C1 segment of cervical spinal cord (tissue), 14 donors: ENCODE measurements around the gene KRTCAP2.

Experiments
- DNase-seq, 14 donors: peaks; one replicate each; lab custom pipeline; 2025; lab: John Stamatoyannopoulos, UW

Gene KRTCAP2

DNA sequence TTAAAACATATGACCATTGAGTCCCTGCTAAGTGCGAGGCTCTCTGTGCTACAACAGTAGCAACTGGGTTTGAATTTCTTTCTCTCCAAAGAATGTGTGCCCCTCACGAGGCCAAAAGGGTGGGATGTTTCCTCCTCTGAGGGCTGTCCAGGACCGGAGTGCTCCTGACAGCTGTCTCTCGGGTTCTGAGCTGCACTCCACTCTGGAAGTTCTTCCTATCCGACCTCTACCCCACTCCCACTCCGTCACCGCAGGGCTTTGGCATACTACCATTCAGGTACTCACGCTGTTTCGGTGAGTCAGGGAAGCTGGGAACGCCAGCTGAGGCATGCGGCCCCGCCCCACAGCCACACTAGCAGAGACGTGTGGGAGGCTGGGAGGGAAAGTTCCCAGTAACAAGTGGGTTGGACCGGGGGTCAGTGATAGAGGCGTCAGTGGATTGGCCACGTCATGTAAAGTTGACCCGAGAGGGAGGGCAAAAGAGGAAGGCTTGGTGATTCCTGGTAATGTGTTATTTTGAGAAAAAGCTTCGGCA, 38.2 kb downstream of the KRTCAP2 start:
- DNase-seq, result peak in 8 of 14 donors; percentile 57 to 80 (median 65)

DNA sequence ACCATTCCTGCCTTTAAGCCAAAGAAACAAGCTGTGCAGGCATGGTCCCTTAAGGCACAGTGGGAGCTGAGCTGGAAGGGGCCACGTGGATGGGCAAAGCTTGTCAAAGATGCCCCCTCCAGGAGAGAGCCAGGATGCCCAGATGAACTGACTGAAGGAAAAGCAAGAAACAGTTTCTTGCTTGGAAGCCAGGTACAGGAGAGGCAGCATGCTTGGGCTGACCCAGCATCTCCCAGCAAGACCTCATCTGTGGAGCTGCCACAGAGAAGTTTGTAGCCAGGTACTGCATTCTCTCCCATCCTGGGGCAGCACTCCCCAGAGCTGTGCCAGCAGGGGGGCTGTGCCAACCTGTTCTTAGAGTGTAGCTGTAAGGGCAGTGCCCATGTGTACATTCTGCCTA, 38.8 kb downstream of the KRTCAP2 start:
- no peak for DNase-seq

DNA sequence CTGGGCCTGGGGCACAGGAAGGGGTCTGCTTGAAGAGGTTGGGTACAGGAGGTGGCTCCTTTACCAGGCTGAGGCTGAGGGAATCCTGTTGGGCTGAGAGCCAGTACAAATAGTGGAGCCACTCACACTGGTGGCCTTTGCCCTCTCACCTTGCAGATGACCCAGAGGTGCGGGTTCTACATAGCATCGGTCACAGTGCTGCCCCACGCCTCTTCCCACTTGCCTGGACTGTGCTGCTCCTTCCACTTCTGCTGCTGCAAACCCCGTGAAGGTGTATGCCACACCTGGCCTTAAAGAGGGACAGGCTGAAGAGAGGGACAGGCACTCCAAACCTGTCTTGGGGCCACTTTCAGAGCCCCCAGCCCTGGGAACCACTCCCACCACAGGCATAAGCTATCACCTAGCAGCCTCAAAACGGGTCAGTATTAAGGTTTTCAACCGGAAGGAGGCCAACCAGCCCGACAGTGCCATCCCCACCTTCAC, 39.3 kb downstream of the KRTCAP2 start:
- no peak for DNase-seq

DNA sequence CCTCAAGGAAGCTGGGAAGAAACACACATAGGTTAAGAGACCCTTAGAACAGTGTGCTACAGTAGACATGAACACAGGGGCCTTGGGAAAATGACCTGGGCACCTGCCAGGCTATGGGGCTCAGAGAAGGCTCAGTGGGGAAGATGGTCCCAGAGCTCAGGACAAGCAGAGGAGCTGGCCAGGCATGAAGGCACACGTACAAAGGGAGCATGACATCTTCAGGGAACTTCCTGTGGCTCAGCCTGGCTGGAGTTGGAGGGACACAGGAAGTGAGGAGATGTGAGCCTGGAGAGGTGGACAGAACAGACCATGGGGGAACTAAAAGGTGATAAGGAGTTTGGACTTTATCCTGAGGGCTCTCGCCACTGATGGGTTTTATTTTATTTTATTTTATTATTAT, 41.2 kb downstream of the KRTCAP2 start:
- no peak for DNase-seq

DNA sequence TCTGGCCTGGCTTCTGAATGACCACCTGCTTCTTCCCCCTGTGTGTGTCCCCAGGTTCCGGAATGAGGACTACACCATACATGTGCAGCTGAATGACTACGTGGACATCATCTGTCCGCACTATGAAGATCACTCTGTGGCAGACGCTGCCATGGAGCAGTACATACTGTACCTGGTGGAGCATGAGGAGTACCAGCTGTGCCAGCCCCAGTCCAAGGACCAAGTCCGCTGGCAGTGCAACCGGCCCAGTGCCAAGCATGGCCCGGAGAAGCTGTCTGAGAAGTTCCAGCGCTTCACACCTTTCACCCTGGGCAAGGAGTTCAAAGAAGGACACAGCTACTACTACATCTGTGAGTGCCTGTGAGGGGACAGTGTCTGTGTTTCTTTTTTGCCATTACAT, 41.8 kb downstream of the KRTCAP2 start:
- DNase-seq, result no peak

DNA sequence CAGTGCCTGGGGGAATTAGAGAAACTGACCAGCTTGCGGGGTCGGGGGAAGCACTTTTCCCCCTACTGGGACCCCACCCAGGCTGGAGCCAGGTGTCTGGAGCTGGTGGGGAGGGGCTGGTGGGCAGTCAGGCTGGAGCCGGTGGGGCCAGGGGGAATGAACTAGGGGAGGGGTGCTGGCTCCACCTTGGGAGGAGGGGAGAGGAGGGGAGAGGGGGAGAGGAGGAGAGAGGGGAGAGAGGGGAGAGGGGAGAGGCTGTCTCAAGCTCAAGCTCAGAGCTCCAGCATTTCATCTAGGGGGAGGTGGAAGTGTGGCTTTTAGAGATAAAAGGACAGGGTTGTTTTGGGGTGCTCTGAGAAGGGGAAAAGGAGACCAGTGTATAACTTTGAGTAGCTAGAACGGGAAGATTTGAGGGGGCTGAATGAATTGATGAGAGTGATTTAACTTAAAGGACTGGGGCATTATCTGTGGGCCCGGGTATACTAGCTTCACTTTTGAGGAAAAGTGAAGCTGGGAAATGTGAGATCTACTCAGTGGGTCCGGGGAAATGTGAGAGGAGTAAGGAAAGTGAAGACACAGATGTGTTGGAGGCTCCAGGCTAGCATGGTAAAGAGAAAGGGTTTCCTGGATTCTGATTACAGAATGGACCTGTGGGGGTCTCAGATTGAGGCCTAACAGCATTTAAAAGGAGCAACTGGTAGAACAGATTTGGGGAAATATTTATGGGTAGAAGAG, 42.7 kb downstream of the KRTCAP2 start:
- no peak for DNase-seq

DNA sequence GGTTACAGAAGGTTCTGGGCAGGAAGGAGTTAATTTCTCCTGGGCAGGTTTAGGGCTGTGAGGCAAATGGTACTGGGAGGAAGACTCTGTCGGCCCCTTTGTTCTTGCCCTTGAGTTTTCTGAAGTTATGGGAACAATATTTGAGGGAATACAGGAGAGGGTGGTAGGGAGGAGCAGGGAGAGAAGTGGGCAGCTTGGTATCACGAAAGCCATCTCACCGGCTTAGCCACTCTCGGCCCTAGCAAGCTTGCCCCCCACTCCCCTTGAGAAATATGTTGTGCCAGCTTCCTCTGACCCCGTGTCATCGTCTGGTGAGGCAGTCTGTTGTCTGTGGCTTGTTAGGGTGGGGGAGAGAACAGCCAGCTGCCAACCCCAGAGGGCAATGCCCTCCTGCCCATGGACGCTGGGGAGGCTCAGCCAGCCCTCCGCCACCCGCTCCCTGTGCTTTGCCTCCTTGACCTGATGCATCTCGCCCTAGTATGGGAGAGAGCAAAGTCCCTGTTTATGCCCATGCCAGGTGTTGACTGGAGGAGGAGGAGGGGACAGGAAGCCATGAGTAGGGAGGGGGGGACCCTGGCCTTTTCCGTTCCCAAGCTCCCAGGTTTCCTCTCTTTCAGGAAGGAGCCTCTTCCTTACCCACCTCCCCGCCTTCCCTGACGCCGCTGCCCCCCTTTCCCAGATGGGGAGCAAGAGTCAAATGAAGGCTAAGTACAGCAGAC, 44.2 kb downstream of the KRTCAP2 start:
- peak in 11 of 14 donors; percentile 23 to 63 (median 35) for DNase-seq

DNA sequence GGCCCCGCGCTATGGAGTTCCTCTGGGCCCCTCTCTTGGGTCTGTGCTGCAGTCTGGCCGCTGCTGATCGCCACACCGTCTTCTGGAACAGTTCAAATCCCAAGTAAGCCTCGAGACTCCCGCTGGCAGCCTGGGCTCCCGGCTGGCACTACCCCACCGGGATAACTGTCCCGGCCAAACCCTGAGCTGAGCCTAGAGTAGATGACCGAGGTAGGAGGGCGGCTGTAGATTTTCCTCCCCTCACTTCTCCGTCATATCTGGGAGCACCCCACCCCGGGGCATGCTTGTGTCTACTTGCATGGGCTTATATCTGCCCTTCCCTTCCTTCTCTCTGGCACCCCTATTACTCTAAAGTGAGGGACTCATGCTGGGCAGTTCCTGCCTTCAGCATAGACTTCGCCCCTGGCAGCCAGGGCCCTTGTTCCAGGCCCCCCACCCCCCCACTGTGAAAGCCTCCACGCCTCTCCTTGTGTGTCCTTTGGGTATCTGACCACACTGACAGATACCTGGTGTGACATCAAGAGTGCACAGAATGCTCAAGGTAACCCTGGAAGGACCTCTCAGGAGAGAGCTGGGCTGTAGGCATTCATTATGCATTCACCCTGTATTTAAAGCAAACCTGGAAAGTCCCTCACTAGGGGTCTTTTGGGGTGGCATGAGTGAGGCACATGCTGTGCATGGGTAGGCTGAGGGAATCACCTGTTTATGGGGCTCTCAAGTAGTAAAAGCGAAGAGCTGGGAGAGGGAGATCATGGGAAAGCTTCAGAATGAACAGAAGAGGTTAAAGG, 44.9 kb downstream of the KRTCAP2 start:
- peak in 3 of 14 donors; percentile 50 to 62 (median 52) for DNase-seq

DNA sequence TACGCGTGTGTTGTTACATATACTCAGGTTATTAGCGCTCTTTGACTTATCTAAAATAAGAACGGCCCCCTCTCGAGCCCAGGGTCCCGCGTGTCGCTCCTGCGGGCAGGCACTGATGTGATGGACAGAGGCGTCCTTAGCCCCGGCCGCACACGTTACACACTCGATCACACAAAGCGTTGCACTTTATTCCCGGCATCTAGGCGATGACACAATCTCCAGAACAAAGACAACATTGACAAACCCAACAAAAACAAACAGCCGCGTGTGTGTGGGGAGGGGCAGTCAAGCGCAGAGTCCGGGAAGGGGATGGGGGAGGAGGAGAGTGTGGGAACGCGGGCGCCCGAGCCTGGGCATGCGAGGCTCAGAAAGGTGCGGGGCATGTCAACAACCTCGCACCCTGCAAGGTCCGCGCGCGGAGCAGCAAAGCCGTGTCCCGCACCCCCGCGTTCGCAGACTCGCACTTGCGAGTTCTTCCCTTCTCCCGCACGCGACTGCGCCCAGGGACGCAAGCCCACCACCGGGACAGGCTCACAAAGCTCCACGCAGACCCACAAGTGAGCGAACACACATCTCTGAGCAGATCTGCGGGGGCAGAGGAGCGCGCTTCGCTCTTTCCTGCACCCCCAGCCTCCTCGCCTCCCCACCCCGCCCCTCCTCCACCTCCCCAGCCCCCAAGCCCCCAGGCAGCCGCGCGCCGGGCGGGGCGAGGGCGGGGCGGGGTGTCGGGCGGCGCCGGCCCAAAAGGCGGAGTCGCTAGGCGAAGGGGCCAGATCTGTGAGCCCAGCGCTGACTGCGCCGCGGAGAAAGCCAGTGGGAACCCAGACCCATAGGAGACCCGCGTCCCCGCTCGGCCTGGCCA, 45.8 kb downstream of the KRTCAP2 start, which contains the start of gene EFNA1:
TSS of gene EFNA1 (plus strand) at position 772 of the 862 bp plus-strand sequence. CDS start 102 bp downstream, outside the sequence.
- DNase-seq, result peak in 12 of 14 donors; percentile 74 to 96 (median 86)

DNA sequence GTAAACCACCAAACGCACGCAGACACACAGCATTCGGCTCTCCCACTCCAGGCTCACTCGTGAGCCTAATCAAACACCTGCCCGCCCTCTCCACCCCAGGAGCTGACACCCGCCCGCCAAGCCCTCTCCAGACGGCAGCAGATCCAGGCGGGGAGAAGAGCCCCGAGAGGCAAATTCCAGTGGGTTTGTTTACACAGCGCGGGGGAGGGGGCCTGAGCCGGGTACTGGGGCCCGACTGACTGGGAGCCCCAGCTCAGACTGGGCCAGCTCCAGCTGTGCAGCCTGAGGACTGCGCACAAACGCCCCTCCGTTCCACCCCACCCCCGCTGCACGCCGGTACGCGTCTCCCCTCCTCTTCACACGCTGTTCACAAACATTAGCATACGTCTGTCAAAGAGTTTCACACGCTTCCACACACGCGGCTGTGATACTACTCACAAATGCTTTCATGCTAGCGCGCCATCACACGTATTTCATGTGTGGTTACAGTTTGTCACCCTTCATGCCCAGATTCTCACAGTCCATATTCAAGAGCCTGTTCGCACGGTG, 46.5 kb downstream of the KRTCAP2 start:
- peak in 6 of 14 donors; percentile 44 to 80 (median 76) for DNase-seq

DNA sequence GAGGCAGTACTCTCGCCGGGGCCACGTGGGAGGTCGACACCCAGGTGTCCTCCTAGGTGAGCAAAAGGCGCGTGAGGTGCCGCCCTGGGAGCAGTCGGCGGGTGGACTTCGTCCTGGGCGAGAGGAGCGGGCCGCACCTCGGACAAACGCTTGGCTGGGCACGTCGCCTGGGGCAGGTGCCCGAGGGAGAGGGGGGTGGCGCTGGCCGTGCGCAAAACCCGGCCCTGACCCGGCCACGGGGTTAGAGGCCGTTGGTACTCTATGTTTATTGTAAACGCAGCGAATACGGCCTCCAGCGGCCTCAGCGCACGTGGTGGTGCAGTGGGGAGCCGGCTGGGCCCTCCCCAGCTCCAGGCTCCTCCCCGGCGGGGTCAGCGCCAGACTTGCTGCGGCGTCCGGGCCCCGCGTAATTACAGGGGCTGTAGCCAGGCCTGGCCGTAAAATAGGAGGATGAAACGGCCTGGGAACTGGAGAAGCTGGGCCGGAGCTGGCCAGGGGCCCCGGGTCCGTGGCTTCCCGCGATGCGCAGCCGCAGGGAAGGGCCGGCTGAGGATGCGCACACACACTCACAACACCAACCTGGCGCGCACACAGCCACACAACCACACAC, 47.1 kb downstream of the KRTCAP2 start:
- peak in 12 of 14 donors; percentile 42 to 87 (median 68) for DNase-seq

DNA sequence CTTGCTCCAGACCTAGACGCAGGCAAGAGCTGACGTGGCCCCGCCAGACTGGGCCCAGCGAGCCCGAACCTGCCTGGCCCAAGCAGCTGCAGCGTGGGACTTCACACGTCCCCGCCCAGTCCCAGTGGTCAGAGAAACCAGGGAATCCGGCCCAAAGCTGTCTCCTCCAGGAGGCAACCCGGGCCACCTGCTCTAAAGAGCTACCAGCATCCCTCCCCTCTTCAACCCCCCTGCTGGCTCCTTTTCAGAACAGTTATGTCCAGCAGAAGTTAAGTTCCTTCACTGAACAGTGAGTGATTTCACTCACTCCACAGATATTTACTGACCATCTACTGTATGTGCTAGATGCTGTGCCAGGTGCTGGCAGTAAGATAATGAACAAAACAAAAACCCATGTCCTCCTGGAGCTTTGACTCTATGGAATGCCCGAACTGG, 47.6 kb downstream of the KRTCAP2 start:
- DNase-seq, result peak in 1 of 14 donors; percentile 38

DNA sequence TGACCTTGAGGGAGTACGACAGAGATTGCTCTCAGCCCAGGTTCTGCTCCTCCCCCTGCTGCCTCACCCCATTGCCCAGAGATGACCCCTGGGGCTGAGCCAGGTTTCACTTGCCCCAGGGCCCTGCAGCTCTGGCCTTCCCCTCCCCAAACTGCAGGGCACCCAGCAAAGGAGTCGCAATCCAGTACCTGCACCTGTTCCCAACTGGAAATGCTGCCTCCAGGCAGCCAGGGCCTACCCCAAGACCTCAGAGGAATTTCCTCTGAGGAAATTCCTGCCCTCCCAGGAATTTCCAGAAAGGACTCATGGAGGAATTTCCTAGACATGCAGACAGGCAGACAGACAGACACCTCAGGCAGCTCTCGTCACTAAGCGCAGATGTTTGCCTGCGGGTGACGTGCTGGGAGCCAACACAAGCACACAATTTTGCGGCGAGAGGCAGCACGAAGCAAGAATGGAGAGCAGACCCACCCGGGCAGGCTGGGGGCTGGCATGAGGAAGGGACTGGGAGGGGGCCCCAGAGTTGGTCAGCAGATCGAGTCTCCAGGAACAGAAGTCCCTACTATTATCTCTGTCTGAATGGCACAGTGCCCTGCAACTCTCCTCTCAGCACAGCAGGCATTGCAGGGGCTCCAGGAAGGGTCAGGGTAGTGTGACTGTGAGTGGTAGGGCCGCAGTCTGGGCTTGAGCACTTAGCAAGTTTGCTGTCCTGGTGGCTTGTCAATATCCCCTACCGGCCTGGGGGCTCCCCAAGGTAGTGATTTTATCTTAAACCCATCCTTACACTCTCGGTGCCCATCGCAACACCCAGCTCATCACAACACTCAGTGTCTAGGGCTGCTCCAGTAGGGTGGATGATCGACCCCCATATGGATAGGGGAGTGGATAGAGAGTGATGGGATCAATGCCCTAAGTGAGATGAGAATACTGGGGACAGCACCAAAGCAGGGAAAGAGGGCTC, 48.3 kb downstream of the KRTCAP2 start:
- DNase-seq, result no peak

DNA sequence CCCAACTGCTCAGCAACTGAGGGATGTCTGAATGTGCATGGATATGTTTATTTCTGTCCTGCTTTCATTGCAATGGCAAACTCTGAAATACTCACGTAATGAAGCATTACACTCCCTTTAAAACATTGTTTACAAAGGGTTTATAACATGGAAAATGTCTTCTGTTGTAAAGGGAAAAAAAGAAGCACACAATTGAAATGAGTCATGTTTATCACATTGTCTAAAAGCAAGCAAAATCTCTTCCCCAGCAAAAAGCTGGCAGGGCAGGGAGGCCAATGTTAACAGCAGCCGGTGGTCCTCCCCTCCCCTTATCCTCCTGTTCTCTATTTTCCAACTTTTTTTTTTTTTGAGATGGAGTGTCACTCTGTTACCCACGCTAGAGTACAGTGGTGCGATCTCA, 49.3 kb downstream of the KRTCAP2 start:
- no peak for DNase-seq

DNA sequence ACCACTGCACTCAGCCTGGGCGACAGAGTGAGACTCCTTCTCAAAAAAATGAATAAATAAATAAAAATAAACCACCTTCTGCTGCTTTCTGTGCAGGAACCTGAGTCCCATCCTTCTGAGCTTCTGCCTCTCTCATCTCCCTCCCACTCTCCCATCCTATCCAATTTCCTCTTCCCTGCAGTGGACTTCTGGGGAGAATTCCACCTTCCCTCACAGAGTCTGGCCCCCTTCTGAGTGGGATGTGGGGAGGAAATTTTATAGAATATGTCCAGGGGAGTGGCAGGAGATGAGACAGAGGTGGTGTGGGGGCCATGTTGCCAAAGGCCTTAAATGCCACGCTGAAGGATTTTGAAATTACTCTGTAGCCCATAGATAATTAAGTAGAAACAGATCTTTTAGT, 50.8 kb downstream of the KRTCAP2 start:
- no peak for DNase-seq

DNA sequence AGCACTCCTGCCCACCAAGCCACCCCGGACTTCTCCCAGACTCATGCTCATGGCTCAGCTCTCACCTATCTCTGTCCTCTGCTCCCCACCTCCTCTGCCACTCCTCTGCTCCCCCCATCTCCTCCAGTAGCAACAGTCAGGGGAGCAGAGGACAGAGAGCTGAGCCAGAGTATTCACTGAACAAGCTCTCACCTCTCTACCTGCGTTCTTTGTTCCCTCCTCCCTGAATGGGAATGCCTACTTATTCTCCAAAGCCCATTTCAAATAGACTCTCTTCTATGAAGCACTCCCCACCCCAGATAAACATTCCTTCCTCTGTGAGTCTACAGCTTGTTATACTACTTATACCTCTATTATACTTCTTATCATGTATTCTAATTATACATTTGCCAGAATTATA, 51.9 kb downstream of the KRTCAP2 start:
- DNase-seq, result no peak

DNA sequence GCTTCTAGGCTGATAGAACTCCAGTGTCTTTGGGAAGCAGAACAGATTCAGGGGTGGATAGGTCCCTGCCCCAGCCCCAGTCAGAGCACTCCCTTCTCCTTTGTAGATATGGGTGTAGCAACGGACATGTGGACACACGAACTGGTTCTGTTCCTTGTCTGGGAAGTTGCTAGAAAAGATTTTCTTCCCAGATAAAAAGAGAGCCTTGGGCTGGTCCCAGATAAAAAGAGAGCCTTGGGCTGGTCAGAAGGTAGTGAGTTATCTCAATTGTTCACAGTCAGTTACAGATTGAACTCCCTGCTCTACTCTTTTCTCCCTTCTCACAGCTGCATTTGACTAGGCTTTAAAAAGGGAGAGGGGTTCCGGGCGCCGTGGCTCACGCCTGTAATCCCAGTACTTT, 52.9 kb downstream of the KRTCAP2 start:
- DNase-seq, result no peak
